Measurements from ENCODE around the gene DHX15.

GRCh38 chr4:24533364-24533763 lies 51.0 kb downstream of the DHX15 start:
- TF ChIP-seq POLR2A (IDR thresholded peaks at IDR 0.05; ENCODE audit: low read depth), result no peak
- TF ChIP-seq CTCF (IDR thresholded peaks at IDR 0.05), result no peak
- no peak for TF ChIP-seq POLR2AphosphoS5 (IDR thresholded peaks at IDR 0.05)
- no peak for TF ChIP-seq EP300 (IDR thresholded peaks at IDR 0.05)
